Subcutaneous adipose tissue (tissue), 4 donors: Measurements from ENCODE around the gene TSPAN16. TPM values are rescaled to one million over a fixed set of nuclear protein-coding genes. Genes with fewer than 3 reads are reported as not detected.

Source experiments
- CTCF ChIP-seq: fragments of 450-650 bp; IDR thresholded peaks from one replicate; pipeline ENCODE4 v1.5.1; 2016; ENCODE audit warnings: low read depth, mild to moderate bottlenecking, control low read depth, antibody characterized with exemption, moderate library complexity
- total RNA-seq, 4 donors: library from RNA; depleted of rRNA; stranded (reverse); fragments of >200 nt; gene quantifications; one replicate each; pipeline ENCODE4 v1.1.0, GENCODE V29; 2016

Gene TSPAN16
- total RNA-seq, 4 donors from 2014 or later: not detected

- TF ChIP-seq CTCF: no peak
Observed at GRCh38 chr19:11364935-11365334, 69.0 kb downstream of the TSPAN16 start.

Other genes starting within 250 kb of the TSPAN16 start
- 10 to 100 TPM; 11.0 to 31.1 (median 23.3) TPM for gene LDLR, start 206.7 kb upstream of the TSPAN16 start, total RNA-seq
- gene SPC24, start 140.4 kb upstream of the TSPAN16 start, total RNA-seq: 1 to 10 TPM; 1.3 to 5.1 (median 4.2) TPM
- 100 to 1,000 TPM; 156 to 414 (median 327) TPM for gene KANK2, start 98.6 kb upstream of the TSPAN16 start, total RNA-seq
- gene ANGPTL8, start 56.5 kb upstream of the TSPAN16 start, total RNA-seq: 10 to 100 TPM in 2 of 4 donors, 1 to 10 TPM in 2; 1.9 to 27.7 (median 14.8) TPM
- gene DOCK6, start 33.6 kb upstream of the TSPAN16 start, total RNA-seq: 100 to 1,000 TPM in 1 of 4 donors, 10 to 100 TPM in 3; 28.4 to 149 (median 40.6) TPM
- 10 to 100 TPM in 3 of 4 donors, 1 to 10 TPM in 1; 8.0 to 13.4 (median 11.5) TPM for gene RAB3D, start 43.5 kb downstream of the TSPAN16 start, total RNA-seq
- gene TMEM205, start 50.1 kb downstream of the TSPAN16 start, total RNA-seq: 100 to 1,000 TPM; 154 to 170 (median 160) TPM
- 10 to 100 TPM in 3 of 4 donors, 1 to 10 TPM in 1; 4.6 to 33.2 (median 15.7) TPM for gene CCDC159, start 50.4 kb downstream of the TSPAN16 start, total RNA-seq
- gene PLPPR2, start 59.3 kb downstream of the TSPAN16 start, total RNA-seq: 10 to 100 TPM in 2 of 4 donors, 1 to 10 TPM in 2; 4.2 to 19.6 (median 9.3) TPM
- 1 to 10 TPM in 2 of 4 donors, under 1 TPM in 1, not detected in 1; 0.66 to 3.0 (median 1.0) TPM for gene SWSAP1, start 78.5 kb downstream of the TSPAN16 start, total RNA-seq
- 1 to 10 TPM; 1.5 to 8.1 (median 5.0) TPM for gene EPOR, start 88.2 kb downstream of the TSPAN16 start, total RNA-seq
- gene RGL3, start 123.2 kb downstream of the TSPAN16 start, total RNA-seq: 10 to 100 TPM in 1 of 4 donors, 1 to 10 TPM in 3; 4.7 to 17.5 (median 6.1) TPM
- gene ODAD3, start 139.0 kb downstream of the TSPAN16 start, total RNA-seq: under 1 TPM in 2 of 4 donors, not detected in 2; 0.17 to 0.33 TPM
- 100 to 1,000 TPM in 1 of 4 donors, 10 to 100 TPM in 3; 45.0 to 109 (median 76.1) TPM for gene PRKCSH, start 139.5 kb downstream of the TSPAN16 start, total RNA-seq
- gene ELAVL3, start 184.9 kb downstream of the TSPAN16 start, total RNA-seq: not detected
- 1 to 10 TPM in 3 of 4 donors, under 1 TPM in 1; 0.98 to 4.7 (median 3.4) TPM for gene ZNF653, start 209.7 kb downstream of the TSPAN16 start, total RNA-seq
- gene ECSIT, start 233.0 kb downstream of the TSPAN16 start, total RNA-seq: 10 to 100 TPM; 25.3 to 47.6 (median 35.7) TPM
- 1 to 10 TPM; 2.7 to 9.3 (median 5.2) TPM for gene CNN1, start 242.7 kb downstream of the TSPAN16 start, total RNA-seq